Measurements from ENCODE around the gene SNX20.

The SNX20 gene

DNA sequence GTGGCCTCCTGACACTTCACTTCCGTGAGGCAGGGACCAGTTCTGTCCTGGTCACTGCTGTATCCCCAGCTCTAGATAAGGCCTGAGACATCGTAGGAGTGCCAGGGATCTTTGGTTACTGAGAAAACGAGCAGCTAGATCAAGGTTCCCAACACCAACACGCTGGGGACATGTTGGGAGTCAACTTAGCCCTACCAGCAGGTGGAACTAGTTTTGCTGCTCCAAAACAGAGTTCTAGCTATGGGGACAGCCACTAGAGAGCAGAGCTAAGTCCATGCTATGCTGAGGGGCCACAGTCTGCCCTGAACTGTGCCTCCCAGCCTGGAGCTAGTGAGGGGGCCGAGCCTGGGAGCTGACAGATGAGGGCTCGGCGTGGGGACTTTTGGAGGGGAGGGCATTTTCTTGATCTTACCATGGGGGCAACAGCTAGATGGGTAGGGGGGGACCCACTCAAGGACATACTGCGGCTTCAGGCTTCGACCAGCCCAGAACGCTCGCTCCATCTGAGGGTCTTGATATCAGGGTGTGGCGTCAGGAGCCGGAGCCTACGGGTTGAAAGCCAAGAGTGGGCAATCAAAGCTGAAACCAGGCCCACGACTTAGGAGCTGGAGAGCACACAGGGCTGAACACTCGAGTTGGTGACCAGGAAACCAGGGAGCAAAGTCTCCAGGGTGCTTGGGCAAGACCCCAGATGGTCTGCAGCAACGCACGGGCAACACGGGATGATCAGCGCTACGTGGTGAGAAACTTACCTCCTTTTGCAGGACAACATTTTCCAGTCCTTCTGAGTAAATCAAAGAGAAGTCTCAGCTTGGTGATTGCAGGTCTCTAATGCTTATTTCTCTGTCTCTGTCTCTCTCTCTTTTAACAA, 13.4 kb downstream of the SNX20 start:
- no peak for TF ChIP-seq GATA3 (IDR thresholded peaks at IDR 0.05; ENCODE audit: low read depth, low read length)
- no peak for TF ChIP-seq GATA2 (IDR thresholded peaks at IDR 0.05; ENCODE audit: low read depth, low read length)

DNA sequence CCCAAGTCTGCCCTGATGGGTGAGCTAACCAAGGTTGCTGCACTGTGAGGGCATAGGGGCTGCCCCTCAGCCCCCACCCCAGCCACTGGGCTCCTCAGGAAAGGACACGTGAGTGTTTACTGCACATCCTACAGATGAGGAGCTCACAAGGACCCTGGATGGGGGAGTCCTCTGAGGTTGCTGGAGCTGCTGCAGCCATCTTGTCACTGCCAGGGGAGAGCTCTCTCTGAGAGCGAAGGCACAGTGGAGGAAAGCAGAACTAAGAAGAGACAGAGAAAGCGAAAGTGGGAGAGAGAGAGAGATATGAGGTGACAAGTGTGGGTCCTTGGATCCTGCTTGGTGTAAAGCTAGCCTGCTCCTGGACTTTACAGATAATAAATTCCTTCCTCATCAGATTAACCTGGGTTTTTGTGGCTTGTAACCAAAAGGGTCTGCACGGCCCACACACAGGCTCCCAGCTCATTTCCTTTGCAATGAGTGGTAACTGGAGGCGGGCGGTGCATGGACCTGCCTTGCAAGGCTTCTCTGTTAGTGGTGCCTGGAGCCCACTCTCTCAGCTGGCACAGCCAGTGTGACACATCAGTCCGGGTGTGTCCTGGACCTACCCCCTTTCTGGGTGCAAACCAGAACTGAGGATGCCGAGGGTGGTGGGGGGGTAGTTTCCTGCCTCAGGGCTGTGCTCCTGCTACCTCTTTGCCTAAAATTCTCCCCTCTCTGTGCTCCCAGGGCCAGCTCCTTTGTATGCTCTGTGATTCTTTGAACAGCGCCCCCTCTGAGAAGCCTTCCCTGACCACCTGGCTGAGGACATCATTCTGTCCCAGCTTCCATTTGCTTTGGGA, 14.2 kb downstream of the SNX20 start:
- TF ChIP-seq GATA3 (IDR thresholded peaks at IDR 0.05; ENCODE audit: low read depth, low read length) (no peak), GATA2 (IDR thresholded peaks at IDR 0.05; ENCODE audit: low read depth, low read length) (no peak)

DNA sequence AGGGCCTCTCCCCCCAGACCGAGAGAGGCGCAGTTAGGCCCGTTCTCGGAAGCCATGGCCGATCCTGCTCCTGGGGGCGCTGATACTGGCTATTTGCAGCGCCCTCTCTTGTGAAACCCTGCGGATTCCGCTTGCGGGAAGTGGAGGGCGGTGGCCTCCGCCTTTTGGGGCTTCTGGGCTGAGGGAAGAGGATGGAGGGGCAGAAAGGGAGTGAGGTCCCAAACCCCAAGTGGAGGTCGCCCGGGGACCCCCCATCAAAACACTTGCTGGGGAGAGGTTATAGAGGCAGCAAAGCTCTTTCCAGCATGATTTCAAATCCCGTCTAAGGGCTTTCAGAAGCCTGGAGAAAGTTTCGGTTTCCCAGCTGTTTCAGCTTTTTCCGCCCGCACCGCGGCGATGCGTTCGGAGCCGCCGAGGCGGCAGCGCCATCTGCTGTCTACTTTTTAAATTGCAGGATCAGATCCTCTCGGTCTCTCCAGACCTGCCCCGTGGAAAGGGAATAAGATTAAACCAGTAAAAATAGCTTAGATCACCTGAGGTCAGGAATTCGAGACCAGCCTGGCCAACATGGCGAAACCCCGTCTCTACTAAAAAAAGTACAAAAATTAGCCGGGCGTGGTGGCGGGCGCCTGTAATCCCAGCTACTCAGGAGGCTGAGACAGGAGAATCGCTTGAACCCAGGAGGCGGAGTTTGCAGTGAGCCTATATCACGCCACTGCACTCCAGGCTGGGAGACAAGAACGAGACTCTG, 15.8 kb downstream of the SNX20 start:
- TF ChIP-seq GATA3 (IDR thresholded peaks at IDR 0.05; ENCODE audit: low read depth, low read length) (no peak), GATA2 (IDR thresholded peaks at IDR 0.05; ENCODE audit: low read depth, low read length) (no peak)

DNA sequence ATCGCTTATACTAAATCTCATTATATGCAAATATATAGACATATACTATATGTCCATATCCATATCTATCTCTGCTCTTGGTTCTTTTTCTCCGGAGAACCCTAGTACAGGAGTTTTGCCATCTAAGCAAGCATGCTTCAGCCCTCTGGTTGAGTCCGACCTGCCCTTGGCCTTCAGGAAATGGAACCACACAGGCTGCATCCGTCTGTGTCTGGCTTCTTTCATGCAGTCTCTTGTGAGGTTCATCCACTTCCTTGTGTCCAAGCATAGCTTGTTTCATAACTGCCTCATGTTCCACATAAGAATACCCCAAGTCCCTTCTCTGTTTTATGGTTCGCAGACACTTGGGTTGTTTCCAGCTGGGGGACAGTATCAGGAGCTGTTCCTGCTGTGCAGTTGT, 16.8 kb downstream of the SNX20 start:
- TF ChIP-seq GATA2 (IDR thresholded peaks at IDR 0.05; ENCODE audit: low read depth, low read length) (no peak), GATA3 (IDR thresholded peaks at IDR 0.05; ENCODE audit: low read depth, low read length) (no peak)

DNA sequence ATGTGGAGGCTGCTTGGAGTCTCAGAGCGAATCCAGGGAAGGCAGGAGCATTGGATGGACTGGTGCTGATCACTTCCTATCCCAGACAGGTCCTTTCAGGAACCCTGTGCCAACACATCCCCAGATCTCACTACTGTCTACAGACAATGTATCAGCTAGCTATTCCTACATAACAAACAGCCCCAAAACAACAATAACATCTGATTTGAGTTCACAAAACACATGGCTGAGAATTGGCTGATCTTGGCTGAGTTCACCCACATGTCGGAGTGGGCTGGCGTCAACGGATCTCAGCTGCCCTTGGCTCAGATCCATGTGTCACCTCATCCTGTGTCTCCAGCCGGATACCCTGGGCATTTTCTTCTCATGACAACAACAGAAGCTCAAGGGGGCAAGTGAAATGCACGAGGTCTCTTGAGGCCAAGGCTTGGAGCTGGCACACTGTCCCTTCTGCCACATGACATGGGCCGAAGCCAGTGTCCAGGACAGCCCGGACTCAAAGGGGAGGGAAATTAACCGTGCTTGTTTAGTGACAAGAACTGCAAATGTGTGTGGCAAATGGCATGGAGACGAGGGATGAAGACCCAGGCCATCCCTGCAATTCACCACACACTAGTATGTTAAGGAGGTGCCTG, 18.7 kb downstream of the SNX20 start:
- TF ChIP-seq GATA2 (IDR thresholded peaks at IDR 0.05; ENCODE audit: low read depth, low read length): no peak
- TF ChIP-seq GATA3 (IDR thresholded peaks at IDR 0.05; ENCODE audit: low read depth, low read length): no peak

DNA sequence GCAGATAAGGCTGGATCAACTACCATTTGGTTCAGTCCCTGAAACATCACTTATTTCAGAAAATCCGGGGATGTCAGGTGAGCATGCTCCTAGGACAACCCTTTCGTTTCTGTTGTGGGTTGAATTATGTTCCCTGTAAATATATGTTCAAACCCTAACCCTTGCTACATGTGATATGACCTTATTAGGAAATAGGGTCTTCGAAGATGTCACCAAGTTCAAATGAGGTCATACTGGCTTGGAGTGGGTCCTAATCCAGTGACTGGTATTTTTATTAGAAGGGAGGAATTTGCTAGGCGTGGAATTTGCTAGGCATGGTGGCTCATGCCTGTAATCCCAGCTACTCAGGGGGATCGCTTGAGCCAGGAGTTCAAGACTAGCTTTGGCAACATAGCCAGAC, 21.3 kb downstream of the SNX20 start:
- no peak for TF ChIP-seq GATA3 (IDR thresholded peaks at IDR 0.05; ENCODE audit: low read depth, low read length)
- TF ChIP-seq GATA2 (IDR thresholded peaks at IDR 0.05; ENCODE audit: low read depth, low read length): no peak

DNA sequence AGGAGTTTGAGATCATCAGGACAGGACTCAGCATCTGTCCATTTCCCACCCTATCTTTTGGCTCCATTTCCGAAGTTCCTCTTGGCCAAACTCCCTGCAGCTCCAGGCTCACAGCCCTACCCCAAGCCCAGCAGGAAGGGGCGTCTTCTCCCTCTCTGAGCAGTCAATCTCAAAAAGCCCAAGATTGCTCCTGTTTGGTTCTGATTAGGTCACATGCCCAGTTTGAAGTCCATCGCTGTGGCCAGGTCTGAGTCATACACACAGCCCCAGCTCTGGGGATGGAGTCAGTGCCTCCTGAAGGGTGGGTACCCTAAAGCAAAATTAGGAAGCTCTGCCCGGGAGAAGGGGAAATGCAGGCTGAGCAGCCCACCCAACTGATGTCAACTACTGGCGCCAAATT, 23.9 kb downstream of the SNX20 start:
- TF ChIP-seq GATA2 (IDR thresholded peaks at IDR 0.05; ENCODE audit: low read depth, low read length) (no peak), GATA3 (IDR thresholded peaks at IDR 0.05; ENCODE audit: low read depth, low read length) (no peak)

DNA sequence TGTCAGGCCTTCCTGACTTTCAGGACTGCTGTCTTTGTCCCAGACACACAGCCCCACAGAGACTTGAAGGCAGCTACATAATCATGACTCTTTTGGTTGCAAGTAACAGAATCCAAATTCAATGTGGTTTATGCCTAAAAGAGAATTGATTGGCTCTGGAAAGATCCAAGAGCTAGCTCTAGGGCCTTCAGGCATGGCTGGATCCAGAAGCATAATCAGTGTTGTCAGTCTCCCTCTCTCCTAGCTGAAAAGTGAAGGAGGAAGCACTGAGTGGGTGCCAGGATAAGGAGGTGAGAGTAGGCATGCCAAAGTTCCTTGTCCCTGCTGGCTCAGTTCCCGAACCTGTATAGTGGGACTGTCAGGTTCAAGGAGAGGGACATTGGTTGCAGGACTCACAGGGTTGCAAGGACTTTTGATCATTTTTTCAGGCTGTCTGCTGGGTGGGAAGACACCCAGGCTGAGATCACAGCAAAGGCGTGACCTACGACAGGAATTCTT, 25.5 kb downstream of the SNX20 start:
- no peak for TF ChIP-seq GATA3 (IDR thresholded peaks at IDR 0.05; ENCODE audit: low read depth, low read length)
- TF ChIP-seq GATA2 (IDR thresholded peaks at IDR 0.05; ENCODE audit: low read depth, low read length): no peak

DNA sequence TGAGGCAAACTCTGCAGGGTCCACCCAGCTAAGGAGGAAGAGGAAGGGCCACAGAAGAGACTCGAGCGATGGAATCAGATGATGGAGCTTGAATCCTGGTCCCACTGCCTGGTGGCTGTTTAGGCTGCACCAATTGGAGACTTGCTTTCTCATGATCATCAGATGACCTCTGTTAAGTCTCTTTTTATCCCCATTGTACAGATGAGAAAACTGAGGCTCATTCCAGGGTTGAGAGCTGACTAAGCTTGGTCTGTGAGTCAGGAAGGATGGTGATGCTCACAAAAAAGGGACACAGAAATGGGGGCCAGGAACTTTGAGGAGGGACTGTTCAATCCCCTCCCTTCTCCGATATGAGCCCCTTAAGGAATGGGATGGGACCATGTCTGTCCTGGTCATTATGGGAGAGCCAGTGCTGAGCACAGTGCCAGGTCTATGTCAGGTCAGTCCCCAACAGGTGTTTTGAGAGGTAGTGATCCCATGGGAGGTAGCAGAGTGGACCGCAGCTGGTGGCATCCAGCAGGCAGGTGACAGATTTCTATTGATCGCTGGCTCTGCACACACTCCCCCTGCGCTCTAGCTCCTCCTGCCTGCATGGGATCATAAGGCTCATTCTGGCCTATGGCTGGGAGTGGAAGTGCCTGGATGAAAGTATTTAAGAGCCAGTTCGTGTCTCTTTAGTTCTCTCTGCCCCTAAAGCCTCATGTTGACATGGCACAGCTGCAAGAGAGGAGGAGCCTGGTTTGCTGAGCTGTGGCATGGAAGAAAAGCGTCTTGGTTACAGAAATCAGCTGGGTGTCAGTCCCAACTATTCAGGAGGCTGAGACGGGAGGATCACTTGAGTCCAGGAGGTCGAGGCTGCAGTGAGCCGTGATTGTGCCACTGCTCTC, 27.2 kb downstream of the SNX20 start:
- TF ChIP-seq GATA3 (IDR thresholded peaks at IDR 0.05; ENCODE audit: low read depth, low read length) (no peak), GATA2 (IDR thresholded peaks at IDR 0.05; ENCODE audit: low read depth, low read length) (no peak)

DNA sequence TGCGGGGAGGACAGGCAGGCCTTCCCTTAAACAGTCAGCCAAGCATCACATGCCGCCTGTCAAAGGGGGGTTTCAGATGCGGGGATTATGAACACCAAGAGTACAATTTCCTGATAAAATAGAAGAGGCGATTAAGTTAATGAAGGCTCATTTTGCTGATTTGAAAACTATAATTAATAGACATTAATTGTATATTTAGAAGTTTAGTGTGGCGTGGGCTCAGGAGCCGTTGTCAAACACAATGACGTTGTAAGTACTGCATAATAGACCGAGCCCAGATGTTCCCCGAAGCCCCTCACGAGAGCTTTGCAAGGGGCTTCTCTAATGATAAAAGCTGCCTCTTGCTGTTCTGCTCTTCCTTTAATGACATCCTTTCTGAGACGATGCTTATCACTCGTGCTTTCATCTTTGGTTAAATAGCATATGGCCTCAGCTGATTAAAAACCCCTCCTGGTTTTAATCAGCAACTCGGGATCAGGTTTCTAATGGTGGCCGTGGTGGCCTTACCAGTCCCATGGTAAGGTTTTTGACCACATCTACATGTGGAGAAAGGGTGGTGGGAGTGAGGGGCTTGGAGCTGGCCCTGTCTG, 28.2 kb downstream of the SNX20 start:
- TF ChIP-seq GATA3 (IDR thresholded peaks at IDR 0.05; ENCODE audit: low read depth, low read length) (no peak), GATA2 (IDR thresholded peaks at IDR 0.05; ENCODE audit: low read depth, low read length) (no peak)

DNA sequence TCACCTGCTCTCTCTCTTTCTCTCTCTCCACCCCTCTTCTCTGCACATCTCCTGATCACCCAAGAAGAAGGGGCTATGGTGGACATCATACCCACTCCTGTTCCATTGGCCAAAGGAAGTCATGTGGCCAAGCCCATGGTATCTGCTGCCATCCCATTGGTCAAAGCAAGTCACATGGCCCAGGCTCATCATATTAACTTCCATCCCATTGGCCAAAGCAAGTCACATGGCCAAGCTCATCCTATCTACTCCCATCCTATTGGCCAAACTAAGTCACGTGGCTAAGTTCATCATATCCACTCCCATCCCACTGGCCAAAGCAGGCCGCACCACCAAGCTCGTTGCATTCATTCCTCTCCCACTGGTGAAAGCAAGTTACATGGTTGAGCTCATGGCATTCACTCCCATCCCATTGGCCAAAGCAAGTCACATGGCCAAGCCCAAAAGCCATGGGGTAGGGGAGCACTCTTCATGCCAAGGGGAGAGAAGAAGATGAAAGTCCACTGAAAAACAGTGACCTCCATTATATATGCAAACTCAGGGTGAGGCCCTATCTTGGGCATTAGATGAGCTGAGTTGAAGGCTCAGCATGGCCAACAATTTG, 29.2 kb downstream of the SNX20 start:
- TF ChIP-seq GATA2 (IDR thresholded peaks at IDR 0.05; ENCODE audit: low read depth, low read length) (no peak), GATA3 (IDR thresholded peaks at IDR 0.05; ENCODE audit: low read depth, low read length) (no peak)

DNA sequence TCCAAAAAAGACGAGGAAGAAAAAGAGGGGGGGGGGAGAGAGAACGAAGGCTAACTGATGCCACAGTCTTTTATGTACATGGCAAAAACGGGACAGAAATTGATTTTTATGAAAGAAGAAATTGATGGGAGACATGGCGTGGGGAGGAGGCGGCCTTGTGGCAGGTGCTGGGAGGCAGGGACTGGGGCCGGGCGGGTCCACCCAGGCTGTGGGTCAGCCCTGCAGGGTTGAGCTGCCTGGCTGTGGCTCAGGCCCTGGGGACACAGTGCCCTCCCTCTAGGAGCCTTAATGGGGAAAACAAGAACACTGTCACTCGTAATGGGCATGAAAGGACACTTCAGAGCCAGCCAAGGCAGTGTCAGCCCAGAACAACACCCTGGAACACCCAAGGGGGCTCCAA, 34.8 kb downstream of the SNX20 start:
- TF ChIP-seq GATA3 (IDR thresholded peaks at IDR 0.05; ENCODE audit: low read depth, low read length) (no peak), GATA2 (IDR thresholded peaks at IDR 0.05; ENCODE audit: low read depth, low read length) (no peak)
